H1 (cell line): ENCODE measurements around the gene PDE8B. TPM values are rescaled to one million over a fixed set of nuclear protein-coding genes. Genes with fewer than 3 reads are reported as not detected.

ENCODE experiments used
- CTCF ChIA-PET: fragments of 300-600 bp; sonication (Branson Sonifier 250); formaldehyde crosslinking; loops from one replicate; lab custom pipeline; 2021; ENCODE audit not compliant: partially characterized antibody; lab: Charles Lee
- POLR2A ChIA-PET: fragments of 300-600 bp; sonication (Branson Sonifier 250); formaldehyde crosslinking; loops from one replicate; lab custom pipeline; 2021; ENCODE audit warnings: inconsistent platforms; ENCODE audit not compliant: partially characterized antibody; lab: Charles Lee
- DNase-seq, 2 experiments: peaks; one replicate each; pipeline versions ENCODE4 v3.0.0 to v3.0.0-alpha.2; 2010 to 2022; ENCODE audit warnings: low spot score in 2 of 2, low read depth in 1 of 2, mixed read lengths in 1 of 2
- FAIRE-seq: peaks from 2 replicates; lab custom pipeline; 2011; peaks lifted over from hg19 to GRCh38; lab: Jason Lieb, UNC
- H2AFZ ChIP-seq: 2 replicates; pipeline ENCODE4 v1.8.1; 2012; ENCODE audit warnings: low read length, inconsistent platforms
- H2AK5ac ChIP-seq: 2 replicates; pipeline ENCODE4 v1.6.1; 2013; ENCODE audit warnings: low read depth, low read length
- H2BK120ac ChIP-seq: replicated peaks from 2 replicates; pipeline ENCODE3; 2013; ENCODE audit warnings: low read depth, low read length, inconsistent platforms
- H2BK12ac ChIP-seq: 2 replicates; pipeline ENCODE4 v1.6.1; 2013; ENCODE audit warnings: low read depth, low read length
- H2BK15ac ChIP-seq: 2 replicates; pipeline ENCODE4 v1.6.1; 2013; ENCODE audit warnings: low read length
- H2BK20ac ChIP-seq: 2 replicates; pipeline ENCODE4 v1.6.1; 2013; ENCODE audit warnings: low read length
- H2BK5ac ChIP-seq: 2 replicates; pipeline ENCODE4 v1.6.1; 2013; ENCODE audit warnings: low read depth, low read length
- H3K14ac ChIP-seq: 2 replicates; pipeline ENCODE4 v1.6.1; 2013; ENCODE audit warnings: inconsistent platforms; ENCODE audit not compliant: insufficient read length
- H3K18ac ChIP-seq: 2 replicates; pipeline ENCODE4 v1.6.1; 2013; ENCODE audit warnings: low read length; ENCODE audit errors: extremely low read depth
- H3K23ac ChIP-seq: 2 replicates; pipeline ENCODE4 v1.6.1; 2013; ENCODE audit warnings: inconsistent platforms; ENCODE audit not compliant: insufficient read length
- H3K23me2 ChIP-seq: 2 replicates; pipeline ENCODE4 v1.6.1; 2013; ENCODE audit warnings: low read depth, low read length
- H3K27ac ChIP-seq: 2 replicates; pipeline ENCODE4 v1.6.1; 2011; ENCODE audit warnings: low read depth, low read length, inconsistent platforms
- H3K27me3 ChIP-seq, 4 experiments: replicated peaks in 1 of 4; 1 replicate in 1 of 4; 2 replicates in 3 of 4; pipeline versions ENCODE4 v1.6.1 to v1.8.1; 2011 to 2013; ENCODE audit warnings: low read length in 3 of 4, mild to moderate bottlenecking in 3 of 4, inconsistent platforms in 2 of 4, mixed read lengths in 2 of 4, moderate library complexity in 1 of 4; ENCODE audit not compliant: control insufficient read depth in 3 of 4, insufficient read depth in 3 of 4; ENCODE audit errors: extremely low read depth in 1 of 4
- H3K36me3 ChIP-seq, 4 experiments: 2 replicates each; pipeline versions ENCODE4 v1.6.1 to v1.8.1; 2011 to 2013; ENCODE audit warnings: mild to moderate bottlenecking in 4 of 4, low read length in 3 of 4, moderate library complexity in 2 of 4, control low read depth in 1 of 4, inconsistent platforms in 1 of 4; ENCODE audit not compliant: insufficient read depth in 4 of 4, control insufficient read depth in 2 of 4
- H3K4ac ChIP-seq: replicated peaks from 2 replicates; pipeline ENCODE3; 2013; ENCODE audit warnings: low read length, low read depth, mixed read lengths, inconsistent platforms; ENCODE audit not compliant: insufficient read length
- H3K4me1 ChIP-seq, 4 experiments: replicated peaks in 1 of 4; 1 replicate in 1 of 4; 2 replicates in 3 of 4; pipeline versions ENCODE4 v1.6.1 to v1.8.1; 2011 to 2013; ENCODE audit warnings: low read length in 3 of 4, inconsistent platforms in 2 of 4, mixed read lengths in 1 of 4; ENCODE audit not compliant: insufficient read depth in 4 of 4, control insufficient read depth in 3 of 4
- H3K4me2 ChIP-seq, 2 experiments: 2 replicates each; pipeline versions ENCODE4 v1.6.1 to v1.8.1; 2011 to 2013; ENCODE audit warnings: low read depth in 2 of 2, low read length in 2 of 2, control low read depth in 1 of 2, inconsistent platforms in 1 of 2, mild to moderate bottlenecking in 1 of 2; ENCODE audit not compliant: insufficient read depth in 1 of 2
- H3K4me3 ChIP-seq, 4 experiments: fragments of 200-600, 300-600 bp in 1 of 4; sonication (generic), shearing (Covaris generic), sonication (Bioruptor Twin) in 1 of 4; 2 replicates each; pipeline versions ENCODE4 v1.5.1 to v1.8.1; 2011 to 2016; ENCODE audit warnings: low read length in 4 of 4, low read depth in 3 of 4, control low read depth in 2 of 4, inconsistent platforms in 2 of 4, mild to moderate bottlenecking in 2 of 4, mixed read lengths in 1 of 4, moderate library complexity in 1 of 4; ENCODE audit not compliant: insufficient read depth in 2 of 4; ENCODE audit errors: extremely low read depth in 1 of 4
- H3K56ac ChIP-seq: replicated peaks from 2 replicates; pipeline ENCODE3; 2013; ENCODE audit warnings: low read depth, mild to moderate bottlenecking, mixed read lengths, low read length, inconsistent platforms; ENCODE audit not compliant: insufficient read length
- H3K79me1 ChIP-seq: 2 replicates; pipeline ENCODE4 v1.6.1; 2013; ENCODE audit warnings: low read depth, low read length, control low read depth
- H3K79me2 ChIP-seq, 2 experiments: 2 replicates each; pipeline versions ENCODE4 v1.6.1 to v1.8.1; 2012 to 2013; ENCODE audit warnings: low read length in 2 of 2, mild to moderate bottlenecking in 2 of 2, inconsistent platforms in 1 of 2; ENCODE audit not compliant: insufficient read depth in 2 of 2, control insufficient read depth in 1 of 2
- H3K9ac ChIP-seq, 4 experiments: replicated peaks in 1 of 4; 1 replicate in 1 of 4; 2 replicates in 3 of 4; pipeline versions ENCODE4 v1.6.1 to v1.8.1; 2011 to 2013; ENCODE audit warnings: low read depth in 3 of 4, low read length in 3 of 4, control low read depth in 2 of 4, mild to moderate bottlenecking in 2 of 4, moderate library complexity in 2 of 4, inconsistent platforms in 1 of 4; ENCODE audit errors: extremely low read depth in 1 of 4
- H3K9me3 ChIP-seq, 2 experiments: 2 replicates each; pipeline versions ENCODE4 v1.6.1 to v1.8.1; 2012 to 2013; ENCODE audit warnings: mild to moderate bottlenecking in 2 of 2, moderate library complexity in 2 of 2, control low read depth in 1 of 2, inconsistent platforms in 1 of 2, low read depth in 1 of 2, low read length in 1 of 2, mixed read lengths in 1 of 2; ENCODE audit not compliant: insufficient read depth in 2 of 2
- H4K20me1 ChIP-seq, 2 experiments: replicated peaks in 1 of 2; 2 replicates each; pipeline versions ENCODE3 to v1.8.1; 2011 to 2013; ENCODE audit warnings: inconsistent platforms in 2 of 2, low read length in 2 of 2, mild to moderate bottlenecking in 1 of 2; ENCODE audit not compliant: insufficient read depth in 2 of 2, control insufficient read depth in 1 of 2
- H4K5ac ChIP-seq: 2 replicates; pipeline ENCODE4 v1.6.1; 2013; ENCODE audit warnings: low read length, low read depth, mixed read lengths, inconsistent platforms; ENCODE audit not compliant: insufficient read length
- H4K8ac ChIP-seq: 2 replicates; pipeline ENCODE4 v1.8.0; 2013; ENCODE audit warnings: mild to moderate bottlenecking, moderate library complexity, low read length, inconsistent platforms; ENCODE audit not compliant: insufficient read depth; ENCODE audit errors: extremely low read depth
- H4K91ac ChIP-seq: replicated peaks from 2 replicates; pipeline ENCODE3; 2013; ENCODE audit warnings: low read length, mixed read lengths, inconsistent platforms; ENCODE audit not compliant: insufficient read length
- CREB1 ChIP-seq: IDR thresholded peaks from 2 replicates; pipeline ENCODE4 v1.6.1; 2012; ENCODE audit warnings: inconsistent platforms
- NANOG ChIP-seq: IDR thresholded peaks from 2 replicates; pipeline ENCODE4 v1.6.1; 2011; ENCODE audit warnings: low read length, low read depth, mild to moderate bottlenecking, inconsistent platforms; ENCODE audit not compliant: insufficient read depth, poor library complexity, severe bottlenecking
- whole genome bisulfite sequencing, 2 experiments: shearing (Covaris generic) in 1 of 2; methylation state at CpG; one replicate each; pipeline versions ENCODE4 v1.1.6 to v1.1.7; 2013 to 2015; ENCODE audit warnings: low lambda C conversion rate in 2 of 2, mixed read lengths in 2 of 2, inconsistent platforms in 1 of 2, low coverage in 1 of 2, missing lambda C conversion rate in 1 of 2; ENCODE audit not compliant: insufficient replicate concordance in 2 of 2, insufficient coverage in 1 of 2, insufficient read length in 1 of 2; ENCODE audit errors: extremely low coverage in 1 of 2, missing lambda C conversion rate in 1 of 2; 5-methylcytosine and 5-hydroxymethylcytosine counted together
- polyA plus RNA-seq, 7 experiments: library from polyadenylated mRNA; depleted of rRNA in 3 of 7; stranded (reverse) in 5 of 7; unstranded in 2 of 7; fragments of >200 nt in 5 of 7; fragments of 200-250 nt in 2 of 7; gene quantifications; 1 replicate in 5 of 7; 2 replicates in 1 of 7; 4 replicates in 1 of 7; pipeline versions ENCODE4 v1.2.1 to v1.2.3, GENCODE V29; 2011 to 2013; ENCODE audit warnings: missing spikeins in 2 of 7, mixed read lengths in 2 of 7
- total RNA-seq: library from RNA; stranded (reverse); fragmentation: NEBNext Ultra II Directional; extraction: Animal tissue kit (Norgen Biotek cat#: 25700); gene quantifications from 2 replicates; pipeline ENCODE4 v1.2.1, GENCODE V29; 2021

PDE8B gene
- total and polyA plus RNA-seq, 2 of the 8 experiments (the other 6 are each of a cell fraction or from before 2014, with no cell fraction given), result 0.32 to 1.1 TPM

GRCh38 chr5:77298146-77298545 is 87.7 kb downstream of the PDE8B start:
- Histone ChIP-seq H3K4me3 (no peak overlapping the region), H3K27ac (no peak overlapping the region), H3K79me1 (no peaks in the 10 kb centered on the region), H4K8ac (no peak overlapping the region), H3K4ac (no peak overlapping the region), H4K20me1 (no peaks in the 10 kb centered on the region), H4K91ac (no peak overlapping the region), H3K9me3 (no peaks in the 10 kb centered on the region), H3K27me3 (no peaks in the 10 kb centered on the region), H3K18ac (no peak overlapping the region), H3K79me2 (no peaks in the 10 kb centered on the region), H2BK120ac (no peak overlapping the region), H3K4me2 (no peak overlapping the region), H2BK5ac (no peak overlapping the region), H3K23me2 (no peaks in the 10 kb centered on the region), H2AFZ (no peak overlapping the region), H3K4me1 (no peaks in the 10 kb centered on the region), H2BK12ac (no peak overlapping the region), H3K9ac (no peak overlapping the region), H2BK15ac (no peak overlapping the region), H4K5ac (no peak overlapping the region), H2AK5ac (no peak overlapping the region), H3K14ac (no peak overlapping the region), H3K36me3 (no peaks in the 10 kb centered on the region), H3K56ac (no peak overlapping the region), H2BK20ac (no peak overlapping the region), H3K23ac (no peak overlapping the region)
- DNase-seq (no peak), FAIRE-seq (no peak)
- 92% methylated on average over 3 of the region's 3 CpGs; no CpG with 5 or more reads in 1 of the 2 experiments for WGBS, 2 experiments
- POLR2A ChIA-PET, result no interaction called here
- TF ChIP-seq NANOG (no peak), CREB1 (no peak)
- CTCF ChIA-PET, result no interaction called here
